HS-27A (cell line): ENCODE measurements around the gene EIF5B.

Experiments used
- DNase-seq: peaks from one replicate; pipeline ENCODE4 v3.0.0-alpha.2; 2012; ENCODE audit warnings: low read depth, missing footprints

EIF5B gene

GRCh38 chr2:99406137-99406536 is 68.9 kb downstream of the EIF5B start:
- DNase-seq = no peak

GRCh38 chr2:99410276-99410675 is 73.1 kb downstream of the EIF5B start:
- no peak for DNase-seq

GRCh38 chr2:99414566-99414965 is 77.4 kb downstream of the EIF5B start:
- DNase-seq = no peak

- DNase-seq = no peak
Observed at GRCh38 chr2:99417396-99417795, 80.2 kb downstream of the EIF5B start.

- no peak for DNase-seq
Observed at GRCh38 chr2:99420031-99420430, 82.8 kb downstream of the EIF5B start.

- no peak for DNase-seq
Observed at GRCh38 chr2:99420751-99421299, 83.6 kb downstream of the EIF5B start.

GRCh38 chr2:99421469-99421868 is 84.3 kb downstream of the EIF5B start:
- no peak for DNase-seq

- DNase-seq = no peak
Observed at GRCh38 chr2:99422599-99422998, 85.4 kb downstream of the EIF5B start.

- DNase-seq = no peak
Observed at GRCh38 chr2:99424371-99424770, 87.2 kb downstream of the EIF5B start.

- DNase-seq = no peak
Observed at GRCh38 chr2:99425022-99425421, 87.8 kb downstream of the EIF5B start.

GRCh38 chr2:99430614-99431291 is 93.6 kb downstream of the EIF5B start:
- no peak for DNase-seq

- DNase-seq = no peak
Observed at GRCh38 chr2:99431587-99432275, 94.5 kb downstream of the EIF5B start.

- no peak for DNase-seq
Observed at GRCh38 chr2:99433340-99433739, 96.2 kb downstream of the EIF5B start.

- no peak for DNase-seq
Observed at GRCh38 chr2:99436874-99437273, 99.7 kb downstream of the EIF5B start.

GRCh38 chr2:99439971-99440505 is 102.8 kb downstream of the EIF5B start:
- no peak for DNase-seq

GRCh38 chr2:99442837-99443236 is 105.6 kb downstream of the EIF5B start:
- DNase-seq = no peak

- no peak for DNase-seq
Observed at GRCh38 chr2:99444222-99444621, 107.0 kb downstream of the EIF5B start.

- no peak for DNase-seq
Observed at GRCh38 chr2:99445065-99445464, 107.9 kb downstream of the EIF5B start.

GRCh38 chr2:99448556-99448955 is 111.4 kb downstream of the EIF5B start:
- DNase-seq = no peak

GRCh38 chr2:99450199-99450598 is 113.0 kb downstream of the EIF5B start:
- no peak for DNase-seq
